Thyroid gland (tissue), 4 donors: ENCODE measurements around the gene SDHB. TPM values are rescaled to one million over a fixed set of nuclear protein-coding genes. Genes with fewer than 3 reads are reported as not detected.
"Not testable (repeated sequence)": the region's sequence is repeated elsewhere in the genome, so short reads cannot be mapped to it uniquely, and the experiment has no call there.

Experiments
- DNase-seq, 2 donors: peaks; one replicate each; pipeline ENCODE4 v3.0.0-alpha.2; 2019
- H3K27ac ChIP-seq, 3 donors: fragments of 200-600 bp; sonication (generic); 1 replicate in 2 of 3; 2 replicates in 1 of 3; pipeline ENCODE4 v1.5.1; 2016 to 2019; ENCODE audit warnings: mild to moderate bottlenecking in 1 of 3, moderate library complexity in 1 of 3
- H3K27me3 ChIP-seq: fragments of 200-600 bp; sonication (generic); one replicate; pipeline ENCODE4 v1.5.1; 2019
- H3K36me3 ChIP-seq, 2 donors: fragments of 200-600 bp; sonication (generic); one replicate each; pipeline ENCODE4 v1.5.1; 2016 to 2019
- H3K4me1 ChIP-seq, 2 donors: fragments of 200-600 bp; sonication (generic); one replicate each; pipeline ENCODE4 v1.5.1; 2017 to 2019
- H3K4me3 ChIP-seq, 3 donors: fragments of 200-600 bp; sonication (generic); replicated peaks in 1 of 3; 1 replicate in 2 of 3; 2 replicates in 1 of 3; pipeline ENCODE4 v1.5.1; 2016; ENCODE audit warnings: mild to moderate bottlenecking in 1 of 3
- H3K9me3 ChIP-seq: fragments of 200-600 bp; sonication (generic); one replicate; pipeline ENCODE4 v1.5.1; 2017
- POLR2A ChIP-seq, 2 donors: fragments of 450-650 bp; IDR thresholded peaks; one replicate each; pipeline ENCODE4 v1.6.1; 2017; ENCODE audit warnings: antibody characterized with exemption in 2 of 2, mild to moderate bottlenecking in 2 of 2, moderate library complexity in 1 of 2
- WGBS, 2 donors: methylation state at CpG; one replicate each; pipeline ENCODE4 v1.1.5; 2017; 5-methylcytosine and 5-hydroxymethylcytosine counted together
- intact Hi-C: fragments of 100-400 bp; cut with DNase I; formaldehyde crosslinking; loops from one replicate; pipeline ENCODE4 v1.15.1; 2023
- total RNA-seq, 4 donors: library from RNA; depleted of rRNA; stranded (reverse); fragments of >200 nt; gene quantifications; one replicate each; pipeline ENCODE4 v1.2.3, GENCODE V29; 2016
- TF ChIP-seq, protein P1 (sequence below), 6 experiments: fragments of 200-600 bp in 3 of 6; fragments of 450-650 bp in 3 of 6; sonication (generic) in 3 of 6; IDR thresholded peaks; one replicate each; pipeline ENCODE4 v1.5.1; 2016 to 2019; ENCODE audit warnings: antibody characterized with exemption in 6 of 6, mild to moderate bottlenecking in 2 of 6, inconsistent platforms in 1 of 6, moderate library complexity in 1 of 6

SDHB gene
- total RNA-seq, 4 donors from 2014 or later: 112 to 162 (median 136) TPM

DNA sequence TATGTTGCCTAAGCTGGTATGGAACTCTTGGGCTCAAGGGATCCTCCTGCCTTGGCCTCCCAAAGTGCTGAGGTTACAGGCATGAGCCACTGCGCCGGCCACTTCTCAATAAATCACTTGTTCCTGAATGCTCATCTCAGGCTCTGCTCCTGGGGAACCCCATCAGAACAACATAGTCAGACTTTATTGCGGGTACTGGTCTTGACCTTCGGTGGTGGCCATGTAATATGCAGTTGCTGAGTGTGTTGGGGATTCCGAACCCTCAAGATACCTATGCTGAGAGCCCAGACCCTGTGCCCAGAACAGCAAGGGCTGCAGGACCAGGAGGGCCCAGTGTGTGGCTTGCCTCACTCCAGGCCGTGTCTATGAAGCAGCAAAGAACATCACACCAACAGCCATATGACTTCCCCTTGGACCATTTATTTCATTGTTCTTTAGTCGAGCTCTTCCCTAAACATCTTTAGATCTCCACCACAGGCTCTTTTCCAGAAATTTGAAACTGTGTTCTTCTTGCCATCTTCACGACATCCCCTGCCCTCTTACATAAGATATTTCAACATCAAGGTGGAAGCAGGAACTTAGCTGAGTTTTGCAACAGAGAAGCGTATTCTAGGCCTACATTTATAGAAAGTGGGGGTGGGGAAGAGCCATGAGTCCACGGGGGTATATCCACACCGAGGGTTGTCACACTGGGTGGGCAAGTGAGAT lies 12.7 kb upstream of the SDHB start:
- Histone ChIP-seq H3K27me3 (no peaks in the 10 kb centered on the region), H3K36me3 (no peaks in the 10 kb centered on the region), H3K9me3 (no peaks in the 10 kb centered on the region), H3K4me1 (no peaks in the 10 kb centered on the region), H3K27ac (no peak overlapping the region), H3K4me3 (no peak overlapping the region)
- TF ChIP-seq, protein P1, sequence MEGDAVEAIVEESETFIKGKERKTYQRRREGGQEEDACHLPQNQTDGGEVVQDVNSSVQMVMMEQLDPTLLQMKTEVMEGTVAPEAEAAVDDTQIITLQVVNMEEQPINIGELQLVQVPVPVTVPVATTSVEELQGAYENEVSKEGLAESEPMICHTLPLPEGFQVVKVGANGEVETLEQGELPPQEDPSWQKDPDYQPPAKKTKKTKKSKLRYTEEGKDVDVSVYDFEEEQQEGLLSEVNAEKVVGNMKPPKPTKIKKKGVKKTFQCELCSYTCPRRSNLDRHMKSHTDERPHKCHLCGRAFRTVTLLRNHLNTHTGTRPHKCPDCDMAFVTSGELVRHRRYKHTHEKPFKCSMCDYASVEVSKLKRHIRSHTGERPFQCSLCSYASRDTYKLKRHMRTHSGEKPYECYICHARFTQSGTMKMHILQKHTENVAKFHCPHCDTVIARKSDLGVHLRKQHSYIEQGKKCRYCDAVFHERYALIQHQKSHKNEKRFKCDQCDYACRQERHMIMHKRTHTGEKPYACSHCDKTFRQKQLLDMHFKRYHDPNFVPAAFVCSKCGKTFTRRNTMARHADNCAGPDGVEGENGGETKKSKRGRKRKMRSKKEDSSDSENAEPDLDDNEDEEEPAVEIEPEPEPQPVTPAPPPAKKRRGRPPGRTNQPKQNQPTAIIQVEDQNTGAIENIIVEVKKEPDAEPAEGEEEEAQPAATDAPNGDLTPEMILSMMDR (IDR thresholded peaks at IDR 0.05): no peak
- no peak for TF ChIP-seq POLR2A (IDR thresholded peaks at IDR 0.05)
- intact Hi-C loops: no loop called here
- WGBS, 2 donors: 81 to 87% methylated on average over 9 to 10 of the region's 11 CpGs
- DNase-seq: no peak

DNA sequence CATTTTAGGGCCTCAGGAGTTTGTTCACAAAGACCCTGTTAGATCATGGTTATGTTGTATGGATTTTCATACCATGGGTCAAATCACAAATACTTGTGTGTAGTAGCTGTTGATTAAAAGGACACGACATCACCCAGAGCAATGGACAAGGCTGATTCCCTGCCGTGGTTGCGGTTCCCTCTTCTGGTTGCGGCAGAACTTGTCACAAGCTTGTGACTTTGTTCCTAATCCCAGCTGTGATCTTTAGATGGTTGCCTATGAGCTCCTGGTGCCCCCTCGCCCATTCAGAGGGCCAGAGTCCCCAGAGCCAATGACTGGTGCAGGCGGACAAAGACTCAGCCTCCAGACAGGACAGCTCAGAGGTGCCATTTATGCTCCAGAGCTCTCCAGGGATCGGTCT lies 11.8 kb upstream of the SDHB start:
- H3K36me3 ChIP-seq: no peaks in the 10 kb centered on the region
- no peaks in the 10 kb centered on the region for H3K27me3 ChIP-seq
- no peak overlapping the region for H3K4me3 ChIP-seq
- DNase-seq: no peak
- TF ChIP-seq POLR2A (IDR thresholded peaks at IDR 0.05): no peak
- TF ChIP-seq, protein P1 (IDR thresholded peaks at IDR 0.05): no peak
- H3K4me1 ChIP-seq: no peaks in the 10 kb centered on the region
- intact Hi-C loops: no loop called here
- H3K27ac ChIP-seq: no peak overlapping the region
- H3K9me3 ChIP-seq: no peaks in the 10 kb centered on the region
- 75 to 89% methylated on average over 3 to 7 of the region's 7 CpGs for WGBS, 2 donors

- DNase-seq, H3K36me3 ChIP-seq, H3K9me3 ChIP-seq, intact Hi-C loops, H3K27ac ChIP-seq, H3K4me3 ChIP-seq, H3K4me1 ChIP-seq, H3K27me3 ChIP-seq: not testable (repeated sequence)
- 74 to 88% methylated on average over 7 of the region's 7 CpGs for WGBS, 2 donors
Observed at GRCh38 chr1:17062751-17063150, 8.9 kb upstream of the SDHB start.

DNA sequence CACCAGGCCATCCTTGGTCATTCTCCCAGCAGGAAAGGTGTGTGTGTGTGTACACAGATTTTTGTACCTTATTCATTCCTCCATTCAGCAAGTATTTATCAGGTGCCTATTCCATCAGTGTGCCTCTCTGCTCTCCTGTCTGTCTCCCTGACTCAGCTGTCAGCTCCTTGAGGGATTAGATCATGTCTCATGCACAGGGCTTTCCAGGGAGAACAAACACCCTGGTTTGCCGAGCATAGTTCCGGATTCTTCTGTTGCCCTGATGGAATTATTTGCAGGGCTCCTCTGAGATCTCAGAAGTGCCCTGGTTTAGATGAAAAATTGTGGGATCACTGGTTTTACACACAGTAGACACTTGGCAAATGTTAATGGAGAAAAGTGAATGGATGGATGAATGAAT lies 8.1 kb upstream of the SDHB start:
- DNase-seq: no peak
- Histone ChIP-seq H3K4me1 (no peaks in the 10 kb centered on the region), H3K27me3 (no peaks in the 10 kb centered on the region), H3K9me3 (no peaks in the 10 kb centered on the region), H3K4me3 (no peak overlapping the region), H3K36me3 (no peaks in the 10 kb centered on the region), H3K27ac (no peak overlapping the region)
- TF ChIP-seq, protein P1 (IDR thresholded peaks at IDR 0.05): no peak
- no peak for TF ChIP-seq POLR2A (IDR thresholded peaks at IDR 0.05)
- intact Hi-C loops: no loop called here
- 59 to 65% methylated on average over 2 of the region's 2 CpGs for WGBS, 2 donors

DNA sequence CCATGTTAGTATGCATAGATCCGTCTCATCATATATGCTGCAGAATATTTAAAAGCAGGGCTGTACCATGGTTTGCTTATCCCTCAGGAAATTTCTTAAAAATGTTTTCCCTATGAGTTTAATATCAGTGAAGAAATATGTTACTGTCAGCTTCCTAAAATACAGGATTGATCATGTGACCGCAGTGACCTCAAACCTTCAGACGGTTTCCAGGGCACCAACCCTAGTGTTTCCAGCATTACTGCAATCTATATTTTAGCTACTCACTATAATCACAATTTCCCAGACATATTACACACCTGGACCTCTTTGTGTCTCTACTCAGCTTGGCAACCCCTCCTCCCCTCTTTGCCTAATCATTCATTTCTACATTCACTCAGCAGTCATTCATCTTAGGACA lies 7.7 kb upstream of the SDHB start:
- intact Hi-C loops: no loop called here
- H3K27ac ChIP-seq: no peak overlapping the region

More for the DNA sequence above, 7.7 kb upstream of the SDHB start:
- Histone ChIP-seq H3K4me1 (no peaks in the 10 kb centered on the region), H3K4me3 (no peak overlapping the region), H3K27me3 (no peaks in the 10 kb centered on the region), H3K9me3 (no peaks in the 10 kb centered on the region), H3K36me3 (no peaks in the 10 kb centered on the region)
- 85 to 89% methylated on average over 3 of the region's 3 CpGs for WGBS, 2 donors
- DNase-seq: no peak
- TF ChIP-seq, protein P1 (IDR thresholded peaks at IDR 0.05): no peak
- no peak for TF ChIP-seq POLR2A (IDR thresholded peaks at IDR 0.05)
